ENCODE results near the gene DNAAF2.
A peak's percentile ranks its signal among the peaks of the same experiment; 100 is the strongest.
"Not testable (repeated sequence)": the region's sequence is repeated elsewhere in the genome, so short reads cannot be mapped to it uniquely, and the experiment has no call there.

The DNAAF2 gene

GRCh38 chr14:49621114-49621881, 13.7 kb downstream of the DNAAF2 start:
- DNase-seq (ENCODE audit: low read depth, low spot score), result no peak
- peak overlapping the region; percentile 93 for H3K4me3 ChIP-seq (ENCODE audit: low read depth, low read length)
- no peak for TF ChIP-seq CTCF (IDR thresholded peaks at IDR 0.05; ENCODE audit: low read depth, low read length)
- in situ Hi-C loops (cut with HindIII; ENCODE audit: low sequenced_read_pairs), result no loop called here

GRCh38 chr14:49620182-49621113, 14.6 kb downstream of the DNAAF2 start, which contains the start of the genes MGAT2 and RPL36AL:
Gene MGAT2, plus strand, starts transcription at chr14:49620799. Its CDS starts 470 bp downstream, at chr14:49621269.
Gene RPL36AL, minus strand, starts transcription at chr14:49620626. Its CDS starts 1,522 bp downstream, at chr14:49619104.
- peak; percentile 99 for DNase-seq (ENCODE audit: low read depth, low spot score)
- H3K4me3 ChIP-seq (ENCODE audit: low read depth, low read length), result peak within 1 kb of the TSS; percentile 93
- peak; percentile 45 for TF ChIP-seq CTCF (IDR thresholded peaks at IDR 0.05; ENCODE audit: low read depth, low read length)
- in situ Hi-C loops (cut with HindIII; ENCODE audit: low sequenced_read_pairs), result no loop called here

GRCh38 chr14:49619730-49620129, 15.3 kb downstream of the DNAAF2 start:
- no peak for TF ChIP-seq CTCF (IDR thresholded peaks at IDR 0.05; ENCODE audit: low read depth, low read length)
- no peak for DNase-seq (ENCODE audit: low read depth, low spot score)
- H3K4me3 ChIP-seq (ENCODE audit: low read depth, low read length), result peak overlapping the region; percentile 93
- in situ Hi-C loops (cut with HindIII; ENCODE audit: low sequenced_read_pairs), result no loop called here

GRCh38 chr14:49619273-49619672, 15.8 kb downstream of the DNAAF2 start:
- DNase-seq (ENCODE audit: low read depth, low spot score); in situ Hi-C loops (cut with HindIII; ENCODE audit: low sequenced_read_pairs): not testable (repeated sequence)
- peak overlapping the region; percentile 93 for H3K4me3 ChIP-seq (ENCODE audit: low read depth, low read length)

- no peak overlapping the region for H3K4me3 ChIP-seq (ENCODE audit: low read depth, low read length)
- DNase-seq (ENCODE audit: low read depth, low spot score), result no peak
- in situ Hi-C loops (cut with HindIII; ENCODE audit: low sequenced_read_pairs), result no loop called here
- no peak for TF ChIP-seq CTCF (IDR thresholded peaks at IDR 0.05; ENCODE audit: low read depth, low read length)
These were observed 17.1 kb downstream of the DNAAF2 start for GRCh38 chr14:49617852-49618519.

GRCh38 chr14:49615776-49616175, 19.3 kb downstream of the DNAAF2 start:
- no peak for TF ChIP-seq CTCF (IDR thresholded peaks at IDR 0.05; ENCODE audit: low read depth, low read length)
- no peak overlapping the region for H3K4me3 ChIP-seq (ENCODE audit: low read depth, low read length)
- in situ Hi-C loops (cut with HindIII; ENCODE audit: low sequenced_read_pairs), result no loop called here
- no peak for DNase-seq (ENCODE audit: low read depth, low spot score)

Data from astrocyte of the spinal cord (primary cell).